ENCODE data around the gene SORBS2.

The SORBS2 gene

DNA sequence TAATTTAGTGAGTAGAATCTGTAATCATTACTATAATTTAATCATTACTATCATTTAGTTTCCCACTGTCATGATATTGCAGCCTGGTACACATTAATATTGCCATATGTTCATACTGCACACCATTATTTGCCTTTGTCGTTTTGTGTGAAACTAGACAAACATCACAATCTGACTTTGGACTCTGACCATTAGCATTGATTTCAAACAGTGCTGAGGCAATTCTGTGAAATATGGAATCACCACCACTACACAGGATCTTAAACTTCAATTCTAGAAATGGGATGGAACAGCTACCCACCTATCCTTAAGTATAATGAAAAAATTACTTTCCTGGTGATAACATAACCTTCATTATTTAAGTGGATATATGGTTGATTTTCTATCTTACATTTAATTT lies 98.3 kb downstream of the SORBS2 start:
- DNase-seq (ENCODE audit: low read depth): no peak
- TF ChIP-seq CTCF (IDR thresholded peaks at IDR 0.05; ENCODE audit: insufficient read depth, low read depth, low read length, missing control alignments): no peak
- no peak overlapping the region for H3K4me3 ChIP-seq (ENCODE audit: low read depth, low read length)

GRCh38 chr4:185713272-185713671 lies 98.7 kb downstream of the SORBS2 start:
- no peak for DNase-seq (ENCODE audit: low read depth)
- TF ChIP-seq CTCF (IDR thresholded peaks at IDR 0.05; ENCODE audit: insufficient read depth, low read depth, low read length, missing control alignments): no peak
- H3K4me3 ChIP-seq (ENCODE audit: low read depth, low read length): no peak overlapping the region

GRCh38 chr4:185712350-185713024 lies 99.5 kb downstream of the SORBS2 start:
- H3K4me3 ChIP-seq (ENCODE audit: low read depth, low read length): no peak overlapping the region
- DNase-seq (ENCODE audit: low read depth): no peak
- no peak for TF ChIP-seq CTCF (IDR thresholded peaks at IDR 0.05; ENCODE audit: insufficient read depth, low read depth, low read length, missing control alignments)

- no peak for DNase-seq (ENCODE audit: low read depth)
- H3K4me3 ChIP-seq (ENCODE audit: low read depth, low read length): no peak overlapping the region
- no peak for TF ChIP-seq CTCF (IDR thresholded peaks at IDR 0.05; ENCODE audit: insufficient read depth, low read depth, low read length, missing control alignments)
Observed at GRCh38 chr4:185711726-185712125, 100.3 kb downstream of the SORBS2 start.

- H3K4me3 ChIP-seq (ENCODE audit: low read depth, low read length): no peak overlapping the region
- no peak for DNase-seq (ENCODE audit: low read depth)
- no peak for TF ChIP-seq CTCF (IDR thresholded peaks at IDR 0.05; ENCODE audit: insufficient read depth, low read depth, low read length, missing control alignments)
Observed at GRCh38 chr4:185710487-185710995, 101.5 kb downstream of the SORBS2 start.

DNA sequence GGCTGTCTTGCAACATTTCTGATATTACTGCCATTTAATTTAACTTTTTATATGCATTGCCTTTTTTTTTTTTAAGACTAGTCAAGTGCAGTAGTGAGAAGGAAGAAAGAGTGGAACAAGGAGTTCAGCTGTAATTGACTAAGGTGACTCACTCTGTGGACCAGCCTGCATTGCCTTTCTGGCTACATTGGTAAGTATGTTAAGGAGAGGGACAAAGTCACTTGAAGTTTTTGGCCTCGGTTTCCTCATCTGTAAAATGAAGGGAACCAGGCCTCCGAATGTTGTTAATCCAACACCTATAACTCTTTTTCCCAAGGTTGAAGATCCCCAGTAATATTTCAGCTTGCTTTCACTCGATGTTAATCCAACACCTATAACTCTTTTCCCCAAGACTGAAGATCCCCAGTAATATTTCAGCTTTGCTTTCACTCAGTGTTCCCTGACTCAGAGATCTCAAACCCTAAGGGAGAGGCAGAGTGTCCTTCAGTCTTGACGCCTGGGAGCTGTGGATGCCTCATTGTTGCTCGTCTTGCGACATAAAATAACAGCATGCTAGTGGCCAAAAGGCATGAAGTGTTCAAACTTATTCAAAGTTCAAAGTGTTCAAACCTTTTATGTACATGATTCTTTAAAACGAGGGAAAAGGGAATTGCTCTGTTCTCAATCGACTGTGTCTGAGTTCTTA lies 102.0 kb downstream of the SORBS2 start:
- no peak for TF ChIP-seq CTCF (IDR thresholded peaks at IDR 0.05; ENCODE audit: insufficient read depth, low read depth, low read length, missing control alignments)
- H3K4me3 ChIP-seq (ENCODE audit: low read depth, low read length): no peak overlapping the region
- DNase-seq (ENCODE audit: low read depth): no peak
